ENCODE data around the gene MBD6. TPM values are rescaled to one million over a fixed set of nuclear protein-coding genes. Genes with fewer than 3 reads are reported as not detected.

Gene MBD6
- total and polyA plus RNA-seq, 2 of the 13 experiments (the other 11 are each of a cell fraction or from before 2014, with no cell fraction given), result 4.1 to 5.9 TPM

GRCh38 chr12:57487597-57488401 lies 34.8 kb upstream of the MBD6 start, which contains the start of gene MARS1 (continued):
- no peak for TF ChIP-seq TERF1 (CRISPR knock-in tag; IDR thresholded peaks at IDR 0.05)
- peak; percentile 99 for TF ChIP-seq CEBPG (CRISPR knock-in tag; IDR thresholded peaks at IDR 0.05)
- peak; percentile 86 for TF ChIP-seq DRAP1 (CRISPR knock-in tag; IDR thresholded peaks at IDR 0.05)
- TF ChIP-seq GATAD1 (CRISPR knock-in tag; IDR thresholded peaks at IDR 0.05), result peak; percentile 92
- TF ChIP-seq SAFB2 (CRISPR knock-in tag; IDR thresholded peaks at IDR 0.05; ENCODE audit: borderline replicate concordance, low read depth), result no peak
- no peak for TF ChIP-seq ZNF280B (CRISPR knock-in tag; IDR thresholded peaks at IDR 0.05; ENCODE audit: borderline replicate concordance)
- no peak for TF ChIP-seq ZKSCAN5 (CRISPR knock-in tag; IDR thresholded peaks at IDR 0.05)
- no peak for TF ChIP-seq NFKBIZ (CRISPR knock-in tag; IDR thresholded peaks at IDR 0.05)
- no peak for TF ChIP-seq ZNF124 (CRISPR knock-in tag; IDR thresholded peaks at IDR 0.05)
- TF ChIP-seq ZNF557 (CRISPR knock-in tag; IDR thresholded peaks at IDR 0.05), result no peak
- TF ChIP-seq MAX (IDR thresholded peaks at IDR 0.05), result peak; percentile 77
- no peak for TF ChIP-seq ZBTB42 (CRISPR knock-in tag; IDR thresholded peaks at IDR 0.05)
- TF ChIP-seq ZNF414 (CRISPR knock-in tag; IDR thresholded peaks at IDR 0.05), result peak; percentile 85
- peak; percentile 97 for TF ChIP-seq GABPB1 (CRISPR knock-in tag; IDR thresholded peaks at IDR 0.05)
- peak; percentile 78; the same call in 1 of the 2 replicates for TF ChIP-seq ZNF747 (CRISPR knock-in tag; IDR thresholded peaks at IDR 0.05; ENCODE audit: borderline replicate concordance)
- 0 out of 2 replicates have a peak, but pooled peaks have one; percentile 30 for TF ChIP-seq RAD21 (CRISPR knock-in tag; IDR thresholded peaks at IDR 0.05)
- TF ChIP-seq ZBTB25 (CRISPR knock-in tag; IDR thresholded peaks at IDR 0.05), result peak; percentile 80; the same call in 1 of the 2 replicates
- TF ChIP-seq ZFP36L2 (CRISPR knock-in tag; IDR thresholded peaks at IDR 0.05), result no peak
- TF ChIP-seq GATAD2A (CRISPR knock-in tag; IDR thresholded peaks at IDR 0.05), result peak; percentile 24; the same call in 1 of the 2 replicates
- no peak for TF ChIP-seq SOX6 (IDR thresholded peaks at IDR 0.05)
- TF ChIP-seq SOX6 (CRISPR knock-in tag; IDR thresholded peaks at IDR 0.05), result peak; percentile 76
- TF ChIP-seq ARNTL (CRISPR knock-in tag; IDR thresholded peaks at IDR 0.05), result no peak
- TF ChIP-seq STAT6 (CRISPR knock-in tag; IDR thresholded peaks at IDR 0.05; ENCODE audit: borderline replicate concordance), result 0 out of 2 replicates have a peak, but pooled peaks have one; percentile 57

Data from HepG2 (cell line).